WTC11 (cell line): ENCODE results near the gene MMP24OS. TPM values are rescaled to one million over a fixed set of nuclear protein-coding genes. Genes with fewer than 3 reads are reported as not detected.

ENCODE experiments used
- ATAC-seq: fragments of 200-7000 bp; cut with Tn5 transposase; 2 replicates; pipeline ENCODE4 v1.10.0; 2021; ENCODE audit warnings: mild to moderate bottlenecking, moderate library complexity
- CTCF ChIA-PET: fragments of 300-600 bp; sonication (Branson Sonifier 250); formaldehyde crosslinking; loops from one replicate; lab custom pipeline; 2021; ENCODE audit warnings: antibody characterized with exemption; lab: Charles Lee
- POLR2A ChIA-PET: fragments of 350-600 bp; sonication (Branson Sonifier 250); formaldehyde crosslinking; loops from one replicate; lab custom pipeline; 2021; ENCODE audit warnings: antibody characterized with exemption; lab: Charles Lee
- DNase-seq: peaks from one replicate; pipeline ENCODE4 v3.0.0; 2021; ENCODE audit warnings: low spot score
- H3K27ac Mint-ChIP-seq: 2 replicates; pipeline ENCODE4 v1.8.0; 2021; ENCODE audit warnings: mixed read lengths
- H3K27me3 Mint-ChIP-seq: 2 replicates; pipeline ENCODE4 v1.8.0; 2021; ENCODE audit warnings: low read depth, mild to moderate bottlenecking, moderate library complexity, mixed read lengths
- H3K36me3 Mint-ChIP-seq: 2 replicates; pipeline ENCODE4 v1.8.0; 2021; ENCODE audit warnings: mixed read lengths
- H3K4me1 Mint-ChIP-seq: 2 replicates; pipeline ENCODE4 v1.8.0; 2022; ENCODE audit warnings: mixed read lengths
- H3K4me3 Mint-ChIP-seq: 2 replicates; pipeline ENCODE4 v1.8.0; 2021; ENCODE audit warnings: mild to moderate bottlenecking, moderate library complexity, mixed read lengths
- H3K9me3 Mint-ChIP-seq: 2 replicates; pipeline ENCODE4 v1.8.0; 2021; ENCODE audit warnings: mixed read lengths
- CTCF ChIP-seq: fragments of 200-600 bp; IDR thresholded peaks from 2 replicates; pipeline ENCODE4 v1.8.0; 2022; ENCODE audit warnings: antibody characterized with exemption
- ELF4 ChIP-seq: sonication (generic); formaldehyde crosslinking; IDR thresholded peaks from 2 replicates; pipeline ENCODE4 v1.8.1; 2022; ENCODE audit warnings: low read depth, mild to moderate bottlenecking, moderate library complexity, missing genetic modification reagents
- FOXJ3 ChIP-seq: sonication (generic); formaldehyde crosslinking; IDR thresholded peaks from 2 replicates; pipeline ENCODE4 v1.9.0; 2021; ENCODE audit warnings: missing genetic modification reagents, mild to moderate bottlenecking, borderline replicate concordance
- GRHL2 ChIP-seq: fragments of 250-450 bp; sonication (Bioruptor Pico); IDR thresholded peaks from 2 replicates; pipeline ENCODE4 v1.8.0; 2022; ENCODE audit warnings: mild to moderate bottlenecking, moderate library complexity; ENCODE audit not compliant: insufficient replicate concordance, severe bottlenecking
- JUN ChIP-seq: sonication (generic); formaldehyde crosslinking; IDR thresholded peaks from 2 replicates; pipeline ENCODE4 v1.8.0; 2023; ENCODE audit warnings: mild to moderate bottlenecking, missing genetic modification reagents
- MLX ChIP-seq: sonication (generic); formaldehyde crosslinking; IDR thresholded peaks from 2 replicates; pipeline ENCODE4 v1.8.1; 2023; ENCODE audit warnings: mild to moderate bottlenecking, missing genetic modification reagents, moderate library complexity
- RELA ChIP-seq: sonication (generic); formaldehyde crosslinking; IDR thresholded peaks from 2 replicates; pipeline ENCODE4 v1.8.1; 2022; ENCODE audit warnings: missing genetic modification reagents, mild to moderate bottlenecking, borderline replicate concordance
- RORB ChIP-seq: fragments of 250-450 bp; sonication (Bioruptor Pico); IDR thresholded peaks from 2 replicates; pipeline ENCODE4 v1.9.0; 2021; ENCODE audit warnings: mild to moderate bottlenecking
- SMAD4 ChIP-seq: sonication (generic); formaldehyde crosslinking; IDR thresholded peaks from 2 replicates; pipeline ENCODE4 v1.8.0; 2022; ENCODE audit warnings: mild to moderate bottlenecking, missing genetic modification reagents
- TCF7 ChIP-seq: sonication (generic); formaldehyde crosslinking; IDR thresholded peaks from 2 replicates; pipeline ENCODE4 v1.8.0; 2022; ENCODE audit warnings: mild to moderate bottlenecking, low read depth, missing genetic modification reagents, moderate library complexity
- TEAD1 ChIP-seq: sonication (generic); formaldehyde crosslinking; IDR thresholded peaks from 2 replicates; pipeline ENCODE4 v1.8.0; 2022; ENCODE audit warnings: mild to moderate bottlenecking, missing genetic modification reagents
- ZBTB43 ChIP-seq: sonication (generic); formaldehyde crosslinking; IDR thresholded peaks from 2 replicates; pipeline ENCODE4 v1.8.1; 2023; ENCODE audit warnings: mild to moderate bottlenecking, missing genetic modification reagents
- ZNF232 ChIP-seq: sonication (generic); formaldehyde crosslinking; IDR thresholded peaks from 2 replicates; pipeline ENCODE4 v1.8.0; 2022; ENCODE audit warnings: mild to moderate bottlenecking, missing genetic modification reagents
- ZNF281 ChIP-seq: sonication (generic); formaldehyde crosslinking; IDR thresholded peaks from 2 replicates; pipeline ENCODE4 v1.8.0; 2023; ENCODE audit warnings: mild to moderate bottlenecking, missing genetic modification reagents
- total RNA-seq: library from RNA; stranded (reverse); gene quantifications from 3 replicates; pipeline ENCODE4 v1.2.3, GENCODE V29; 2021
- TF ChIP-seq, protein P1 (sequence below): fragments of 250-450 bp; sonication (Bioruptor Pico); IDR thresholded peaks from 2 replicates; pipeline ENCODE4 v1.8.0; 2021; ENCODE audit warnings: mild to moderate bottlenecking
- TF ChIP-seq, protein P2 (sequence below): sonication (generic); formaldehyde crosslinking; IDR thresholded peaks from 2 replicates; pipeline ENCODE4 v1.8.0; 2022; ENCODE audit warnings: mild to moderate bottlenecking, missing genetic modification reagents

Gene MMP24OS
- total RNA-seq, 1 experiment from 2014 or later, result 50.6 TPM

DNA sequence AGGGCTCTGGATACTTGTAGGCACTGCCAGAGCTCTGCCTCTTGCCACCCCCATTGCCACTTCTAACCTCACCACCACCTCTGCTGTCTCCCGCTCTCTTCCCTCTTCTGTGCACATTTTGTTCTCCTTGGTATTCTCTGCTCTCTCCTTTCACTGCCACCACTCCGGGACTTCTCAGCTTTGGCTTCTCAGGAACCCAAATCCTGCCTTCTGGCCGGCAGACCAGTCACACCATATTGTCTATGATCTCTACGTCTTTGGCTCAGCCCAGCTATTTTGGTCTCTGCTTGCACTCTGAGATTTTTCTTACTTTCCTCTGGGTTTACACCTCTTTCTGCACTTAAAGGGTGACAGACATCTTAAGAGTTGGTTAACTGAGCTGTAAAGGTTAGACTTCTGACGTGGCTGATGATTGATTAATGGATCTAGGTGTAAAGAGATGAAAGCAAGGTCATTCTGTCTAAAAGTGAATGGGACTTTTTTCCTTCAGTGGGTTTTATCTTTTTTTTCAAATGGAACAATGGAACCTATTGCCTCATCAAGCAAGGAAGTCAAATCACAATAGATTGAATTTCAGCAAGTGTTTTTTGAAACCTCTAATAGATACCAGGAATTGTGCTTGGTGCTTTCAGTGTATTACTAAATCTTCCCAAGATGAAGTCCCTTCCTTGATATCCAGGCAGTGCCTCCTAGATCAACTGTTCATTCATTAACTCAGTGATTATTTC is 37.7 kb downstream of the MMP24OS start:
- H3K27me3 Mint-ChIP-seq, result peaks cover 4% of the 10 kb centered on the region
- no peak overlapping the region; the same call in 1 of the 2 replicates for H3K27ac Mint-ChIP-seq
- H3K4me3 Mint-ChIP-seq, result no peak overlapping the region
- H3K4me1 Mint-ChIP-seq, result peaks cover 15% of the 10 kb centered on the region
- ATAC-seq (no peak), DNase-seq (no peak)
- H3K36me3 Mint-ChIP-seq, result peaks cover 6% of the 10 kb centered on the region; the same call in 1 of the 2 replicates
- TF ChIP-seq, protein P1, sequence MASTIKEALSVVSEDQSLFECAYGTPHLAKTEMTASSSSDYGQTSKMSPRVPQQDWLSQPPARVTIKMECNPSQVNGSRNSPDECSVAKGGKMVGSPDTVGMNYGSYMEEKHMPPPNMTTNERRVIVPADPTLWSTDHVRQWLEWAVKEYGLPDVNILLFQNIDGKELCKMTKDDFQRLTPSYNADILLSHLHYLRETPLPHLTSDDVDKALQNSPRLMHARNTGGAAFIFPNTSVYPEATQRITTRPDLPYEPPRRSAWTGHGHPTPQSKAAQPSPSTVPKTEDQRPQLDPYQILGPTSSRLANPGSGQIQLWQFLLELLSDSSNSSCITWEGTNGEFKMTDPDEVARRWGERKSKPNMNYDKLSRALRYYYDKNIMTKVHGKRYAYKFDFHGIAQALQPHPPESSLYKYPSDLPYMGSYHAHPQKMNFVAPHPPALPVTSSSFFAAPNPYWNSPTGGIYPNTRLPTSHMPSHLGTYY, result no peak
- TF ChIP-seq JUN (no peak), TEAD1 (CRISPR knock-in tag) (no peak), ZNF232 (no peak), GRHL2 (CRISPR knock-in tag) (no peak), ZNF281 (CRISPR knock-in tag) (no peak), CTCF (no peak), TCF7 (no peak), SMAD4 (CRISPR knock-in tag) (no peak), FOXJ3 (no peak), ZBTB43 (CRISPR knock-in tag) (no peak), MLX (CRISPR knock-in tag) (no peak), RELA (no peak)
- TF ChIP-seq, protein P2, sequence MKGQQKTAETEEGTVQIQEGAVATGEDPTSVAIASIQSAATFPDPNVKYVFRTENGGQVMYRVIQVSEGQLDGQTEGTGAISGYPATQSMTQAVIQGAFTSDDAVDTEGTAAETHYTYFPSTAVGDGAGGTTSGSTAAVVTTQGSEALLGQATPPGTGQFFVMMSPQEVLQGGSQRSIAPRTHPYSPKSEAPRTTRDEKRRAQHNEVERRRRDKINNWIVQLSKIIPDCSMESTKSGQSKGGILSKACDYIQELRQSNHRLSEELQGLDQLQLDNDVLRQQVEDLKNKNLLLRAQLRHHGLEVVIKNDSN (CRISPR knock-in tag), result no peak
- peaks cover 10% of the 10 kb centered on the region for H3K9me3 Mint-ChIP-seq
- POLR2A ChIA-PET, result interaction anchor here (0.6 kb wide), 1 partner anchor 23 kb away, joined by 3 read pairs; no protein-coding TSS in a partner anchor
- CTCF ChIA-PET, result interaction anchor here (1.0 to 3.0 kb wide), 3 partner anchors 95 to 379 kb away, joined by 3 to 12 read pairs (median 3); no protein-coding TSS in a partner anchor

GRCh38 chr20:35238735-35239134 is 39.2 kb downstream of the MMP24OS start:
- peaks cover 4% of the 10 kb centered on the region for H3K27me3 Mint-ChIP-seq
- no peak overlapping the region for H3K4me3 Mint-ChIP-seq
- TF ChIP-seq ELF4 (CRISPR knock-in tag), result no peak
- TF ChIP-seq RORB (CRISPR knock-in tag), result no peak
- no peak for TF ChIP-seq SMAD4 (CRISPR knock-in tag)
- peaks cover 10% of the 10 kb centered on the region for H3K9me3 Mint-ChIP-seq
- ChIA-PET POLR2A (interaction anchor here (0.7 kb wide), 1 partner anchor 388 kb away, joined by 3 read pairs; no protein-coding TSS in a partner anchor), CTCF (no interaction called here)
- ATAC-seq, result no peak
- no peak for DNase-seq
- no peak overlapping the region for H3K27ac Mint-ChIP-seq
- H3K36me3 Mint-ChIP-seq, result peaks cover 6% of the 10 kb centered on the region; the same call in 1 of the 2 replicates
- H3K4me1 Mint-ChIP-seq, result peaks cover 15% of the 10 kb centered on the region
